Stimulated activated CD8-positive, alpha-beta memory T cell treated with anti-CD3 and anti-CD28 coated beads, Interleukin-2, amount 100 ng/mL, for 48 hours (primary cell): ENCODE results near the gene CPSF7.

Experiments
- DNase-seq, 2 donors: peaks; one replicate each; pipeline ENCODE4 v3.0.0-alpha.2; 2020; ENCODE audit warnings: low read depth in 2 of 2

Gene CPSF7

DNA sequence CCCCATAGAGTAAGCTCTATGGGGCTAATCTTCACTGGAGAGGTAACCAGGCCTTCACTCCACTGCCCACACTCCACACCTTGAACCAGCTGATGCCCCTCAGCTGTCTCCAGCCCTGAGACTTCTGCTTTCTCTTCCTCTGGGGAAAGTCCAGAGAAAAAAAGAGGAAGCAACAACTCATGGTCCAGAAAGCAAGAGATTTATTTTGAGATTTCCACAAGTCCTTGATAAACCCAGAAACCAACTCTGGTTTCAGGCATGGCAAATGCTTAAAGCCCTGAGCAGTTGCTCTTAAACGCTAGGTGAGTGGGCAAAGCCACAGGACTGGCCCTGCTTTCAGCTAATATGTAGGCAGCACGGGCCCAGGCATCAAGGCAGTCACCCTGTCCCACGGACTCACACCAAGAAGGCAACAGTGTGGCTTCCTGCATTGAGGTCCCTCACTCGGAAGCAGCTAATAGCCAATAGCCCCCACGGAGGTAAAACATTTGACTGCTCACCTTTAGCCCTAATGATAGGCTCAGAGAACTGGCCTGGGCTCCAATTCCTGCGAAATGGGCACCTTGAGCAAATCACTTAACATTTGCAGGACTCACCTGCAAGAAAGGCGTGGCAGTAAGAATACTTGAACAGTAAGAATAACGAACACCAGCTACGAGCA lies 72.4 kb downstream of the CPSF7 start:
- no peak for DNase-seq

DNA sequence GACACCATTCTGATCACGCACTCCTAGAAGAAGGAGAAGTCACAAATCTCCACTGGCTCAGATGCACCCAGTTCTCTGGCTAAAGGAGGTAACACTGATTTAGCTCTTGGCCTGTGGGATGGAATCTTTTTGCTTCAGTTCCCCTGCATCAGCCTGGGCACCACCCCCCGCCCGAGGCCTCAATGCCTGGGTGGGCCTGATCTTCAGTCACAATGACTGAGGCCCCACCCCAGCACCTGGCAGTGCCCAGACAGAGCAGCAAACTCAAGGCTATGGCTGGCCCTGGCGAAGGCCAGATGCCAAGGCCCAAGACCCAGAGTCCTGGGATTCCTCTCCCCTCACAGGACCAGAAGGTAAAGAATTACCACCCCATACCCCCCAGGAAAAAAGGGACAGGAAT lies 73.1 kb downstream of the CPSF7 start:
- no peak for DNase-seq

DNA sequence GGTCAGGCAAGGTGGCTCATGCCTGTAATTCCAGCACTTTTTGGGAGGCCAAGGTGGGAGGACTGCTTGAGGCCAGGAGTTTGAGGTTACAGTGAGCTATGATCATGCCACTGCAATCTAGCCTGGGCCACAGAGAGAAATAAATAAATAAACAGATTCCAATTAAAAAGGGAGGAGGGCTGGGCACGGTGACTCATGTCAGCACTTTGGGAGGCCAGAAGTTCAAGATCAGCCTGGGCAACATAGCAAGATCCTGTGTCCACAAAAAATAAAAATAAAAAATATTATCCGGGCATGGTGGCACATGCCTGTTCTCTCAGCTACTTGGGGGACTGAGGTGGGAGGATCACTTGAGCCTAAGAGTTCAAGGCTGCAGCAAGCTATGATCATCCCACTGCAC lies 75.6 kb downstream of the CPSF7 start:
- no peak for DNase-seq

GRCh38 chr11:61353131-61354067 lies 76.4 kb downstream of the CPSF7 start:
- no peak for DNase-seq
